Measurements from ENCODE around the gene TPM2.

The TPM2 gene

GRCh38 chr9:35691757-35692301 is 2.1 kb upstream of the TPM2 start:
- no peak for FAIRE-seq

DNA sequence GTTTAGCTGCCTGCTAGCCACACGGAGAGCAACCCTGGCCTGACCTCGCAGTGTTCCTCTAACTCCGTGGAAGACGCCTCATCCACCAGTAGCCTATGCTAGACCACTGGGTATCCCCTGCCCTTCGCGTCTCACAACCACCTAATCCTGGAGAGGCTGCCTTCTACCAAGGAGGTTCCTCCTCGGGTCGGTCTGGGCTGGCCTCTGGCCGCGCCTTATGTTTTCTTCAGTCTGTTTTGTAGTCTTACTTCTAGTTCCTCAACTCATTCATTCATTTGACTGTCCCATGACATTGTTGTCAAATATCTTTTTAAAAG is 1.6 kb upstream of the TPM2 start:
- FAIRE-seq, result no peak

DNA sequence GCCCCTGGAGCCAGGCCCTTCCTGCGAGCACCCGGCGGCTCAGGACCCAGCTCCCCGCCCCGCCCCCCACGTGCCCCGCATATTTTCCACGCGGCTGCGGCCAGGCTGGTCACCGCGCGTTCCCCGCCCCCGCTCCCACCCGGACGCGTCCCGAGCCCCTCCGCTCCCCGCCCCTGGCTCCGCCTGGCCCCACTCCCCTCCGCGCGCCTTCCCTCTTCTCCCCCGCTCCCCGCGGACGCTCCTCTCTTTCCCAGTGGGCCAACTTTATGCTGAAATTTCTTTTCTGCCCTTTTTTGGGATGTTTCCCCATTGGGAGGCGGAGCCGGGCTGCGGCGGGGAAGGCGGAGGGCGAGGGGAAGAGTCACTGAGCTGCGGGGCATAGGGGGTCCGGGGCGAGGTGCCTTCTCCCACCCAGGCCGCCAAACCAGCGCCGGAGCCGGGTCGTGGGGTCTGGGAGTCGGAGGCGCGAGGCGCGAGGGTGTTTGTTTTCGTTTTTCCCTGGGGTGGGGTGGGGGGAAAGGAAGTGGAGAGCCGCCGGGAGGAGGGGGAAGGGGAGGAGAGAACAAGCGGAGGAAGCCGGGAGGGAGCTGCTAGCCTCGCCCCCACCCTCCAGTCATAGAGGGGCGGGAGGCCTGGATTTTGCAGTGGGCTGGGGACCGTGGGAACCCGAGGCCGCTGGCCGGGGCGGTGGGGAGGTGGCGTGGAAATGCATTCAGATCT is 1.0 kb upstream of the TPM2 start:
- FAIRE-seq, result no peak

DNA sequence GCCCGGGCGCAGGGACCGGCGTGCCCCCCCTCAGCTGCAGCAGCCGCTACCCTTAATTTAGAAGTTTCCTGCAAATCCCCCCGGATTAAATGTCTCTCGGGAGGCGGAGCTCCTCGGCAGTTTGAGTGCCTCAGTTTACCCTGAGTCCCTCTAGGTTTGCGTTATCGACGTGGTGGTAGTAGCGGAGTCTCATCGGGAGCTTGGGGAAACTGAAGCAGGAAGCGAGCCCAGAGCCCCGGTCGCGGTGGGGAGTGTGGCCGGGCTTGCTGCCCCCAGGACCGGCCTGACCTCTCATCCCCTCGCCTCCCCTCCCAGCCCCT is 529 bp upstream of the TPM2 start:
- no peak for FAIRE-seq

DNA sequence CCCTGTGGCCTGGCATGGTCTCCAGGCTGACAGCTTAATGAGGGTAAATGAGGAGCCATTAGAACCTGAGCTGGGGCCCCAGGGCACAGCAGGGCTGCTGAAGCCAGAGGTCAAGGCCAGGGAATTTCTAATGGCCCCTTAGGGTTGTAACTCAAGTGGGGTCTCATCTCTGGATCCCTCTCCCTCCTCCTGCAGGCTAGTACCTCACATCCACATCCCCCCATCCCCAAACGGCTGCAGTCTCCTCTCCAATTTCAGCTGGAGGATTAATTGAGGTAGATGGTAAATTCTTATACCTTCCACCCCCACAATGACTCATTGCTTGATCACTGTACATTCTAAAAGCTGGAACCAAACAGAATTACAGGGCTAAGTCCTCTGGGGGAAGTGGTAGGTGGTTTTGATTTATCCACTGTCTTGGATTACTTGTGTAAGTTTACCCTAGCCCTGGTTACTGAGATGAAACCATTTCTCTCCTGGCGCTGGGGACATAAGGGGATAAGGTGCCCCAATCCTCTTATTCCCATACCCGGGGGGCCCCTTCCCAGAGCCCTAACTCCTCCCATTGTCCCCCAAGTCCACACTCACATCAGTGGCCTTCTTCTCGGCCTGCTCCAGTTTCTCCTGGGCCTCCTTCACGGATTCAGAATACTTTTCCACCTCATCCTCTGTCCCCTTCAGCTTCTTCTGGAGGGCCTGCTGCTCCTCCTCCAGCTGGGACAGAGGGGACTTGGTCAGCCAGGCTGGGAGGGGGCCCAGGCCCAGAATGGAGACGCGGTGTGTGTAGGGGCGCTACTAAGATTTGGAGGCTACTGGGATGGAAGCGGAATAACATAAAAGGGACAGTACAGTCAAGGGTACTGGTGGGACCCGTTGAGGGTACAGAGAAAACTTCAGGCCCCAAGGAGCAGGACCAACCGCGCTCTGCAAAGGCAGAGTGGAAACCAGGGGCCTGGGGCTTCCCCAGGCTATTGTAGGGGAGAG is 875 bp downstream of the TPM2 start:
- no peak for FAIRE-seq

- no peak for FAIRE-seq
These were observed 1.7 kb downstream of the TPM2 start for GRCh38 chr9:35687972-35688557.

GRCh38 chr9:35687306-35687705 is 2.4 kb downstream of the TPM2 start:
- FAIRE-seq, result no peak

GRCh38 chr9:35686222-35687203 is 3.2 kb downstream of the TPM2 start:
- FAIRE-seq, result no peak

DNA sequence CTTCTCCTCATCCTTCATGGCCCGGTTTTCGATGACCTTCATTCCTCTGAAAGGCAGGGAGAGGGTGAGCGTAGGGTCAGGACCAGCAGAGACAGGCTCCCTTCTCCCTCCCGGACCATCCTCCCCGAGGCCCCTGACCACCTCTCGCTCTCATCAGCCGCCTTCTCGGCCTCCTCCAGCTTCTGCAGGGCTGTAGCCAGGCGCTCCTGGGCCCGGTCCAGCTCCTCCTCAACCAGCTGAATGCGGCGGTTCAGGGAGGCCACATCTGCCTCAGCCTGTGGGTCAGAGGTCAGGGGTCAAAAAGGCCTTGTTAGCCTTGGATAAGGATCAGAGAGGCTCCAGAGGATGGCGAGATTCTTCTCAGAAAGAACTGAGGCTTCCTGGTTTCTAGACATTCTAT is 4.2 kb downstream of the TPM2 start:
- no peak for FAIRE-seq

DNA sequence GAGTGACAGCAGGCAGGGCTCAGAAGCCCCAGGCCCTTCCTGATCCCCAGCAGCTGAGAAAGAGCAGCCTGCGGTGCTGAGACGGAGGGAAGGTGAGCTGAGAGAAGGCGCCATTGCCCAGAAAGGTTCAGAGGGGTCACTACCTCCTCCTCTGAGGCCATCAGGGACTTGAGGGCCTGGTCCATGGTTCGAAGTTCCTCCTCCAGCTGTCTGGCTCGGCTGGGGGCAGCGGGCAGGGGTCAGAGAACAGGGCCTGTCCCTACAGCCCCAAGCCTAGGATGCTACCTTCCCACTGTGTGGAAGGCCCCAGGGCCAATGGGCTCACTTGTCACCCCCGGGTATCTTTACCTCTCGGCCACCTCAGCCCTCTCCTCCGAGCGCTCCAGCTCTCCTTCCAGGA is 4.8 kb downstream of the TPM2 start:
- no peak for FAIRE-seq

GRCh38 chr9:35683323-35683722 is 6.4 kb downstream of the TPM2 start:
- no peak for FAIRE-seq

DNA sequence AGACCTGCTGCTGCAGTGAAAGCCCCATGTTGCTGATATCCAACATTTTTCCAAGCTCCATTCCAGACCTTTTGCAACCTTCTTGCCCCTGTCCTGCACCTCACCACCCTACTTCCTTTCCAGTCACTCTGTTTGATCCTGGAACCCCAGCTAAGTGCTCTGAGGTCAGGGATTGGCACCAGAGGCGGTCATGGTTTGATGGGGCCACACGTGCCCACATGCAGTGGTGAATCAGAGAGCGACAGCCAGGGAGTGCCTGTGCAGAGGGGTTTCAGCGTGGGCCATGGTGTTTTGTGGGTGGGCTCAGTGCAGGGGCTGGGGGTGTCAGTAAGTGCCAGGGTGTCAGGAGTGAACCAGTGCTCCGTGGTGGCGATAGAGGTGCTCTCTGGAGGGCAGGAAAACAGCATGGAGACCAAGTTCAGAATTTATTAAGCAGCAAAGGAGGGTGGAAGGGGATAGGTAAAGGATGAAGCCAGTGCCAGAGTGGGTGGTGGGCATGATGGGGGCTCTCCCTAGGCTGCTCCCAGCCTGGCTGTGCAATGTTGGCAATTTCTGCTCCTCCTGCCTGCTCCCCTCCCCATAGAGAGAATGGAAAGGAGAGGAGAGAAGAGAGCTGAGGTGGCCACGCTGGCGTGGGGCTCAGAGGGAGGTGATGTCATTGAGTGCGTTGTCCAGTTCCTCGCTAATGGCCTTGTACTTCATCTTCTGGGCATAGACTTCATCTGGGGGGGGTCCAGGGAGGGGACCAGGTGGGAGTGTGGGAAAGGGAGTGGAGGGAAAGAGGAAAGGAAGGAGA is 7.0 kb downstream of the TPM2 start:
- no peak for FAIRE-seq

DNA sequence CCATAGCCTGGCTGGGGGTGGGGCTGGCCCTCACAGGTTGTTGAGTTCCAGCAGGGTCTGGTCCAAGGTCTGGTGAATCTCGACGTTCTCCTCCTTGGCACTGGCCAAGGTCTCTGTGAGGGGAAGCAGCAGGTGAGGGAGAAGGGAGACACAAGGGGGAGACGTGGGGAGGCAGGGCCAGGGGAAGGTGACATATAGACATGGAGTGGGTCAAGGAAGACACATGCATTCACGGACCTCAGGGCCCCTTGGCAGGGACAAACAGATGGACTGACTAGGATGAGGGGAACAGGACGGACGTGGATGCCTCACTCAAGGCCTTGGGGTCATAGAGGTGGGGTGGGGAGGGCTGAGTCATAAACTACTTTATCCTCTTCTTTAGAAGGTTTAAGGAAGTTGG is 7.7 kb downstream of the TPM2 start:
- FAIRE-seq, result no peak

GRCh38 chr9:35681341-35682002 is 8.3 kb downstream of the TPM2 start:
- FAIRE-seq, result no peak

GRCh38 chr9:35680331-35681105 is 9.2 kb downstream of the TPM2 start:
- no peak for FAIRE-seq

DNA sequence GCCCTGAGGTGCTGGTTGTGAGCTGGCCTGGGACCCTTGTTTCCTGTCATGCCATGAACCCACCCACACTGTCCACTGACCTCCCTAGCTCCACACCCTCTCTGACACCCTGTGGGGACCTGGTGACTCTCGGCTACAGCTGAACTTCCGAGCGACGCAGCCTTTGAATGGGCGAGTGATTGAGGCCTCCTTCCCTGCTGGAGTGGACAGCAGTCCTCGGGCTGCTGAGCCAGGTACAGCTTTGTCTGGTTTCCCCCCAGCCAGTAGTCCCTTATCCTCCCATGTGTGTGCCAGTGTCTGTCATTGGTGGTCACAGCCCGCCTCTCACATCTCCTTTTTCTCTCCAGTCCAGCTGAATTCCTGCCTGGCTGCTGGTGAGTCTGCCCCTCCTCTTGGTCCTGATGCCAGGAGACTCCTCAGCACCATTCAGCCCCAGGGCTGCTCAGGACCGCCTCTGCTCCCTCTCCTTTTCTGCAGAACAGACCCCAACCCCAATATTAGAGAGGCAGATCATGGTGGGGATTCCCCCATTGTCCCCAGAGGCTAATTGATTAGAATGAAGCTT is 9.9 kb downstream of the TPM2 start:
- no peak for FAIRE-seq

DNA sequence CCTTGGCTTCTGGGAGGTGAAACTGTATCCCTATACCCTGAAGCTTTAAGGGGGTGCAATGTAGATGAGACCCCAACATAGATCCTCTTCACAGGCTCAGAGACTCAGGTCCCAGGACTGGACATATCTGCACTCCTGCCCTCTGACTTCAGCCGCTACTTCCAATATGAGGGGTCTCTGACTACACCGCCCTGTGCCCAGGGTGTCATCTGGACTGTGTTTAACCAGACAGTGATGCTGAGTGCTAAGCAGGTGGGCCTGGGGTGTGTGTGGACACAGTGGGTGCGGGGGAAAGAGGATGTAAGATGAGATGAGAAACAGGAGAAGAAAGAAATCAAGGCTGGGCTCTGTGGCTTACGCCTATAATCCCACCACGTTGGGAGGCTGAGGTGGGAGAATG is 10.6 kb downstream of the TPM2 start:
- FAIRE-seq, result no peak

- FAIRE-seq, result no peak
These were observed 13.9 kb downstream of the TPM2 start for GRCh38 chr9:35675732-35676392.

DNA sequence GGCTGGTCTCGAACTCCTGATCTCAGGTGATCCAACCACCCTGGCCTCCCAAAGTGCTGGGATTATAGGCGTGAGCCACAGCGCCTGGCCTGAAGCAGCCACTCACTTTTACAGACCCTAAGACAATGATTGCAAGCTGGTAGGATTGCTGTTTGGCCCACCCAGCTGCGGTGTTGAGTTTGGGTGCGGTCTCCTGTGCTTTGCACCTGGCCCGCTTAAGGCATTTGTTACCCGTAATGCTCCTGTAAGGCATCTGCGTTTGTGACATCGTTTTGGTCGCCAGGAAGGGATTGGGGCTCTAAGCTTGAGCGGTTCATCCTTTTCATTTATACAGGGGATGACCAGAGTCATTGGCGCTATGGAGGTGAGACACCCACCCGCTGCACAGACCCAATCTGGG is 14.5 kb downstream of the TPM2 start:
- no peak for FAIRE-seq

GRCh38 chr9:35674025-35674361 is 15.7 kb downstream of the TPM2 start:
- no peak for FAIRE-seq
